NCI-H510A (cell line): ENCODE measurements around the gene DHODH.
"Not testable (repeated sequence)": the region's sequence is repeated elsewhere in the genome, so short reads cannot be mapped to it uniquely, and the experiment has no call there.

ENCODE experiments used
- DNase-seq: peaks from one replicate; lab custom pipeline; 2025; lab: John Stamatoyannopoulos, UW

Gene DHODH

GRCh38 chr16:72054254-72054847, 45.8 kb downstream of the DHODH start, which contains the start of gene HP:
HP (plus strand) TSS chr16:72054505; CDS start chr16:72054653, 148 bp downstream.
- not testable (repeated sequence) for DNase-seq

- DNase-seq: no peak
These were observed 47.4 kb downstream of the DHODH start for GRCh38 chr16:72055911-72056310.

GRCh38 chr16:72057313-72057712, 48.8 kb downstream of the DHODH start:
- not testable (repeated sequence) for DNase-seq

GRCh38 chr16:72059060-72059459, 50.5 kb downstream of the DHODH start:
- DNase-seq: not testable (repeated sequence)

- DNase-seq: no peak
These were observed 51.9 kb downstream of the DHODH start for GRCh38 chr16:72060405-72060804.

GRCh38 chr16:72061564-72061963, 53.0 kb downstream of the DHODH start:
- DNase-seq: no peak

GRCh38 chr16:72064361-72064894, 55.9 kb downstream of the DHODH start:
- DNase-seq: no peak

- no peak for DNase-seq
These were observed 58.2 kb downstream of the DHODH start for GRCh38 chr16:72066747-72067146.

- DNase-seq: no peak
These were observed 60.4 kb downstream of the DHODH start for GRCh38 chr16:72068930-72069329.

- DNase-seq: no peak
These were observed 64.2 kb downstream of the DHODH start for GRCh38 chr16:72072514-72073342.

- no peak for DNase-seq
These were observed 65.2 kb downstream of the DHODH start for GRCh38 chr16:72073560-72074230.

- not testable (repeated sequence) for DNase-seq
These were observed 66.5 kb downstream of the DHODH start for GRCh38 chr16:72075067-72075466.
